ENCODE results near the gene ACHE. TPM values are rescaled to one million over a fixed set of nuclear protein-coding genes. Genes with fewer than 3 reads are reported as not detected.

The ACHE gene
- polyA plus RNA-seq, 2 of the 4 experiments (the other 2 are of a cell fraction), result 0.17 to 0.62 TPM

GRCh38 chr7:100874577-100875355 lies 20.9 kb downstream of the ACHE start, which contains the start of gene SRRT:
SRRT (plus strand) TSS chr7:100875103; CDS start chr7:100875591, 488 bp downstream.
- H3K4me3 ChIP-seq, result peak within 1 kb of the TSS; percentile 98
- H3K27ac ChIP-seq, result peak within 1 kb of the TSS; percentile 95 to 96
- ChIA-PET CTCF (interaction anchor here (0.8 to 2.6 kb wide), 8 partner anchors 11 to 269 kb away, joined by 3 to 13 read pairs (median 5); partner anchors contain the start of gene SLC12A9), POLR2A (interaction anchor here (0.5 to 2.3 kb wide), 29 partner anchors 8 to 466 kb away, joined by 3 to 106 read pairs (median 4); partner anchors contain the start of genes EPHB4, MEPCE, POP7 and SERPINE1)
- DNase-seq (ENCODE audit: low read depth in 1 of 2, low spot score in 1 of 2), result peak; percentile 95 to 99
- H3K9me3 ChIP-seq, result no peaks in the 10 kb centered on the region
- no peak for FAIRE-seq
- H3K4me1 ChIP-seq, result peaks cover 9% of the 10 kb centered on the region
- peak within 1 kb of the TSS; percentile 90 for H3K4me2 ChIP-seq
- peak; percentile 92 to 97 for ATAC-seq
- 2% methylated on average over 32 of the region's 79 CpGs for WGBS (ENCODE audit: missing lambda C conversion rate)
- no peak for TF ChIP-seq EHMT2 (IDR thresholded peaks at IDR 0.05; ENCODE audit: low read depth)
- TF ChIP-seq GATA3 (IDR thresholded peaks at IDR 0.05; ENCODE audit: borderline replicate concordance), result peak; percentile 73; the same call in 1 of the 2 replicates
- no peak for TF ChIP-seq EP300 (IDR thresholded peaks at IDR 0.05)
- TF ChIP-seq ZNF302 (CRISPR knock-in tag; IDR thresholded peaks at IDR 0.05), result no peak
- TF ChIP-seq NR3C1 (IDR thresholded peaks at IDR 0.05), result no peak
- TF ChIP-seq HOXB13 (CRISPR knock-in tag; IDR thresholded peaks at IDR 0.05; ENCODE audit: low read depth), result peak; percentile 88; the same call in 1 of the 2 replicates
- TF ChIP-seq ESRRA (IDR thresholded peaks at IDR 0.05; ENCODE audit: borderline replicate concordance, low read length), result no peak
- no peak for TF ChIP-seq CHD4 (IDR thresholded peaks at IDR 0.05; ENCODE audit: borderline replicate concordance)
- peak; percentile 81 for TF ChIP-seq REST (IDR thresholded peaks at IDR 0.05)
- TF ChIP-seq ZSCAN20 (CRISPR knock-in tag; IDR thresholded peaks at IDR 0.05), result no peak
- no peak for TF ChIP-seq RARB (CRISPR knock-in tag; IDR thresholded peaks at IDR 0.05)
- TF ChIP-seq, protein P1, sequence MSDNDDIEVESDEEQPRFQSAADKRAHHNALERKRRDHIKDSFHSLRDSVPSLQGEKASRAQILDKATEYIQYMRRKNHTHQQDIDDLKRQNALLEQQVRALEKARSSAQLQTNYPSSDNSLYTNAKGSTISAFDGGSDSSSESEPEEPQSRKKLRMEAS (IDR thresholded peaks at IDR 0.05), result peak; percentile 93
- TF ChIP-seq, protein P2, sequence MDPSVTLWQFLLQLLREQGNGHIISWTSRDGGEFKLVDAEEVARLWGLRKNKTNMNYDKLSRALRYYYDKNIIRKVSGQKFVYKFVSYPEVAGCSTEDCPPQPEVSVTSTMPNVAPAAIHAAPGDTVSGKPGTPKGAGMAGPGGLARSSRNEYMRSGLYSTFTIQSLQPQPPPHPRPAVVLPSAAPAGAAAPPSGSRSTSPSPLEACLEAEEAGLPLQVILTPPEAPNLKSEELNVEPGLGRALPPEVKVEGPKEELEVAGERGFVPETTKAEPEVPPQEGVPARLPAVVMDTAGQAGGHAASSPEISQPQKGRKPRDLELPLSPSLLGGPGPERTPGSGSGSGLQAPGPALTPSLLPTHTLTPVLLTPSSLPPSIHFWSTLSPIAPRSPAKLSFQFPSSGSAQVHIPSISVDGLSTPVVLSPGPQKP (IDR thresholded peaks at IDR 0.05; ENCODE audit: low read depth, low read length), result no peak
- TF ChIP-seq KDM5A (IDR thresholded peaks at IDR 0.05), result peak; percentile 27; the same call in 1 of the 2 replicates
- TF ChIP-seq TP53 (CRISPR knock-in tag; IDR thresholded peaks at IDR 0.05), result peak; percentile 89
- TF ChIP-seq, protein P3, sequence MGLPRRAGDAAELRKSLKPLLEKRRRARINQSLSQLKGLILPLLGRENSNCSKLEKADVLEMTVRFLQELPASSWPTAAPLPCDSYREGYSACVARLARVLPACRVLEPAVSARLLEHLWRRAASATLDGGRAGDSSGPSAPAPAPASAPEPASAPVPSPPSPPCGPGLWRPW (IDR thresholded peaks at IDR 0.05), result no peak
- TF ChIP-seq JUNB (IDR thresholded peaks at IDR 0.05), result no peak
- no peak for TF ChIP-seq HEYL (CRISPR knock-in tag; IDR thresholded peaks at IDR 0.05)
- TF ChIP-seq TFCP2L1 (CRISPR knock-in tag; IDR thresholded peaks at IDR 0.05), result no peak
- TF ChIP-seq CHD2 (IDR thresholded peaks at IDR 0.05; ENCODE audit: low read length, partially characterized antibody), result peak; percentile 90
- TF ChIP-seq FOXS1 (CRISPR knock-in tag; IDR thresholded peaks at IDR 0.05), result peak; percentile 51; the same call in 1 of the 2 replicates
- TF ChIP-seq CTCF (IDR thresholded peaks at IDR 0.05), result no peak
- TF ChIP-seq NPAS2 (CRISPR knock-in tag; IDR thresholded peaks at IDR 0.05; ENCODE audit: borderline replicate concordance), result no peak
- TF ChIP-seq RAD21 (conservative IDR thresholded peaks at IDR 0.05 in 1 of 2, IDR thresholded peaks at IDR 0.05 in 1 of 2), result no peak
- no peak for TF ChIP-seq MYC (IDR thresholded peaks at IDR 0.05; ENCODE audit: borderline replicate concordance, low read length)
- no peak for TF ChIP-seq RFX5 (IDR thresholded peaks at IDR 0.05)
- TF ChIP-seq KDM1A (IDR thresholded peaks at IDR 0.05; ENCODE audit: low read depth), result no peak
- TF ChIP-seq NFE2L2 (conservative IDR thresholded peaks at IDR 0.05; ENCODE audit: low read length), result no peak
- no peak; a peak in 1 of 4 replicates for TF ChIP-seq CEBPB (IDR thresholded peaks at IDR 0.05)
- peak; percentile 68 for TF ChIP-seq HOXB5 (CRISPR knock-in tag; IDR thresholded peaks at IDR 0.05)
- TF ChIP-seq RCOR1 (IDR thresholded peaks at IDR 0.05; ENCODE audit: low read depth, low read length), result no peak
- TF ChIP-seq JUN (IDR thresholded peaks at IDR 0.05), result peak; percentile 73 to 96
- TF ChIP-seq, protein P4, sequence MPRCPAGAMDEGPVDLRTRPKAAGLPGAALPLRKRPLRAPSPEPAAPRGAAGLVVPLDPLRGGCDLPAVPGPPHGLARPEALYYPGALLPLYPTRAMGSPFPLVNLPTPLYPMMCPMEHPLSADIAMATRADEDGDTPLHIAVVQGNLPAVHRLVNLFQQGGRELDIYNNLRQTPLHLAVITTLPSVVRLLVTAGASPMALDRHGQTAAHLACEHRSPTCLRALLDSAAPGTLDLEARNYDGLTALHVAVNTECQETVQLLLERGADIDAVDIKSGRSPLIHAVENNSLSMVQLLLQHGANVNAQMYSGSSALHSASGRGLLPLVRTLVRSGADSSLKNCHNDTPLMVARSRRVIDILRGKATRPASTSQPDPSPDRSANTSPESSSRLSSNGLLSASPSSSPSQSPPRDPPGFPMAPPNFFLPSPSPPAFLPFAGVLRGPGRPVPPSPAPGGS (IDR thresholded peaks at IDR 0.05), result peak; percentile 84; the same call in 2 of the 3 replicates
